Spleen (tissue), 13 donors: Measurements from ENCODE around the gene TSSK2. TPM values are rescaled to one million over a fixed set of nuclear protein-coding genes. Genes with fewer than 3 reads are reported as not detected.
"Not testable (repeated sequence)": the region's sequence is repeated elsewhere in the genome, so short reads cannot be mapped to it uniquely, and the experiment has no call there.

ENCODE experiments used
- DNase-seq: peaks from one replicate; pipeline ENCODE4 v3.0.0-alpha.2; 2020
- H3K27ac ChIP-seq, 8 donors: fragments of 200-600 bp; sonication (generic) in 7 of 8; 1 replicate in 4 of 8; 2 replicates in 4 of 8; pipeline versions ENCODE4 v1.5.0 to v1.8.0; 2016 to 2021; ENCODE audit warnings: inconsistent platforms in 4 of 8, mild to moderate bottlenecking in 4 of 8, moderate library complexity in 1 of 8
- H3K27me3 ChIP-seq, 7 donors: fragments of 200-600 bp; sonication (generic) in 6 of 7; replicated peaks in 1 of 7; 1 replicate in 4 of 7; 2 replicates in 3 of 7; pipeline versions ENCODE4 v1.5.0 to v1.8.0; 2016 to 2021; ENCODE audit warnings: inconsistent platforms in 3 of 7, mild to moderate bottlenecking in 1 of 7
- H3K36me3 ChIP-seq, 6 donors: fragments of 200-600 bp; sonication (generic) in 5 of 6; 1 replicate in 4 of 6; 2 replicates in 2 of 6; pipeline versions ENCODE4 v1.5.0 to v1.8.0; 2016 to 2021; ENCODE audit warnings: inconsistent platforms in 2 of 6
- H3K4me1 ChIP-seq, 6 donors: fragments of 200-600 bp; sonication (generic) in 5 of 6; 1 replicate in 3 of 6; 2 replicates in 3 of 6; pipeline versions ENCODE4 v1.5.0 to v1.8.0; 2016 to 2021; ENCODE audit warnings: inconsistent platforms in 3 of 6
- H3K4me3 ChIP-seq, 8 donors: fragments of 200-600 bp; sonication (generic) in 7 of 8; 1 replicate in 4 of 8; 2 replicates in 4 of 8; pipeline versions ENCODE4 v1.5.0 to v1.8.0; 2016 to 2021; ENCODE audit warnings: inconsistent platforms in 4 of 8, mild to moderate bottlenecking in 4 of 8, moderate library complexity in 2 of 8
- H3K9me3 ChIP-seq, 8 donors: fragments of 200-600 bp; sonication (generic) in 7 of 8; 1 replicate in 4 of 8; 2 replicates in 4 of 8; pipeline versions ENCODE4 v1.5.0 to v1.8.0; 2016 to 2021; ENCODE audit warnings: inconsistent platforms in 4 of 8
- POLR2A ChIP-seq, 3 donors: fragments of 450-650 bp; IDR thresholded peaks; one replicate each; pipeline ENCODE4 v1.5.1; 2017; ENCODE audit warnings: antibody characterized with exemption in 3 of 3, mild to moderate bottlenecking in 1 of 3
- POLR2AphosphoS5 ChIP-seq, 3 donors: sonication (generic); formaldehyde crosslinking; IDR thresholded peaks; one replicate each; pipeline ENCODE4 v1.5.1; 2017; ENCODE audit warnings: antibody characterized with exemption in 3 of 3
- WGBS, 5 donors: extraction: QIAGEN DNeasy Blood & Tissue Kit in 3 of 5; methylation state at CpG; one replicate each; pipeline versions ENCODE4 v1.1.5 to v1.1.7; 2013 to 2018; 5-methylcytosine and 5-hydroxymethylcytosine counted together
- intact Hi-C: fragments of 100-400 bp; cut with DNase I; formaldehyde crosslinking; loops from one replicate; pipeline ENCODE4 v1.15.0; 2023; ENCODE audit warnings: low total_unique reads
- long read RNA-seq, 2 donors: transcript quantifications; one replicate each; lab custom pipeline, GENCODE V29; 2026
- polyA plus RNA-seq, 3 donors: library from polyadenylated mRNA; stranded (reverse); fragments of 200-250 nt; gene quantifications; one replicate each; pipeline ENCODE4 v1.2.1, GENCODE V29; 2013
- total RNA-seq, 7 donors: library from RNA; depleted of rRNA in 3 of 7; stranded (reverse); fragments of >200 nt in 3 of 7; fragmentation: NEBNext Ultra II Directional in 4 of 7; extraction: Animal tissue kit (Norgen Biotek cat#: 25700) in 4 of 7; gene quantifications; one replicate each; pipeline versions ENCODE4 v1.1.0 to v1.2.1, GENCODE V29; 2016 to 2021
- TF ChIP-seq, protein P1 (sequence below), 11 experiments: fragments of 200-600 bp in 7 of 11; fragments of 450-650 bp in 4 of 11; sonication (generic) in 4 of 11; IDR thresholded peaks in 8 of 11; conservative IDR thresholded peaks in 3 of 11; 1 replicate in 7 of 11; 2 replicates in 4 of 11; pipeline versions ENCODE4 v1.4.0 to v1.8.0; 2016 to 2021; ENCODE audit warnings: antibody characterized with exemption in 11 of 11, inconsistent platforms in 4 of 11, mild to moderate bottlenecking in 1 of 11
- donor health status: healthy with polysubstance abuse.
- donor health status: DM: no; HTN: no; CAD: no; lungs with moderate emphysema.
- donor health status: DM: no; HTN: no; CAD: no.
- donor health status: Bipolar disorder and iron deficiency.
- donor health status: healthy.
- donor health status: DM: no; HTN: no; CAD: no.
- donor health status: DM: yes; HTN: yes; CAD: no.

Gene TSSK2
- total RNA-seq: not detected
- under 1 TPM in 2 of 3 donors, not detected in 1; 0.03 to 0.06 TPM for polyA plus RNA-seq
- long read RNA-seq, donor 1, partial matches to known transcripts: 0 of 4 reads
- long read RNA-seq, donor 1, other reads (novel, unspliced or antisense): 0 of 4 reads
- long read RNA-seq, donor 2: 0 reads

DNA sequence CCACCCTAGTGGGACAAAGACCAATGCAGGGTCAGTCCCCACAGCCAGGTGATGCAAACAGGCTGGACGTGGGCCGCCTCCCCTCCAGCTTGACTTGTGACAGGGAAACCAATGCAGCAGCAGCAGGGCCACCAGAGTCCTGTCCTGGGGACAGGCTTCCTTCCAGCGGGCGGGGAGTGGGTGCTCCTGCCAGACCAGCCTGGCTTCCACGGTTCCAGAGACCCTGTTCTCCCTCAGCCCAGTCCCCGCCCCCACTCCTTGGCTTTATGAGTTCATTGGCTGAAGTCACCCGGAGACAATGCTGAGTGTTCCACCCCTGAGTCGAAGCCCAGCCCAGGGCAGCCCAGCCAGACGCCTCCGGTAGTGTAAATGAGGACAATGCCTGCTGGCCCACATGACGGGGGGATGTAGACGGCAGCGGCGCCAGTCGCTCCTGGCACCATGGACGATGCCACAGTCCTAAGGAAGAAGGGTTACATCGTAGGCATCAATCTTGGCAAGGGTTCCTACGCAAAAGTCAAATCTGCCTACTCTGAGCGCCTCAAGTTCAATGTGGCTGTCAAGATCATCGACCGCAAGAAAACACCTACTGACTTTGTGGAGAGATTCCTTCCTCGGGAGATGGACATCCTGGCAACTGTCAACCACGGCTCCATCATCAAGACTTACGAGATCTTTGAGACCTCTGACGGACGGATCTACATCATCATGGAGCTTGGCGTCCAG, at the start of gene TSSK2:
Gene TSSK2, plus strand, starts transcription at position 350 of the 726 bp plus-strand sequence. Its CDS starts 92 bp downstream, at position 442.
- H3K4me1 ChIP-seq: no peaks in the 10 kb centered on the region
- DNase-seq: no peak
- H3K27ac ChIP-seq: no peak within 1 kb of the TSS
- intact Hi-C loops: no loop called here
- H3K9me3 ChIP-seq: no peaks in the 10 kb centered on the region
- TF ChIP-seq POLR2AphosphoS5 (IDR thresholded peaks at IDR 0.05): peak in 1 of 3 donors; percentile 5
- no peak for TF ChIP-seq POLR2A (IDR thresholded peaks at IDR 0.05)
- no peaks in the 10 kb centered on the region for H3K27me3 ChIP-seq
- peaks cover 0 to 58% (median 38%) of the 10 kb centered on the region in 6 donors for H3K36me3 ChIP-seq
- 90 to 94% (median 92%) methylated on average over 14 to 27 of the region's 27 CpGs for WGBS, 5 donors
- H3K4me3 ChIP-seq: no peak within 1 kb of the TSS

DNA sequence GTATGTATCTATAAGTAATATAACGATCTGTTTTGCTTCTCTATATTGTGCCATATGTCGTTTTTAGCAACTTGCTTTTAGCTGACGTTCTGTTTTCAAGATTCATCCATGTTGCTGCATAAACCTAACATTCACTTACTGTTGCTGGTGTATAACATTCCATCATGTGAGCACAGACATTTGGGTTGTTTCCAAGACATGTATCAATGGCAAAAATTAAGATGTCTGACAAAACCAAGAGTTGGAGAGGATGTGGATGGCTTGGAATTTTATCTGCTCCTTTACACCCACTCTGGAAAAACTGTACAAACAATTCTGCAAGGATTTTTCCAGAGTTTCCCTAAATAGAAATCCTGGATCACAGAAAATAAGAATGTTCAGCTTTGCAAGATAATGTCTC, 49.8 kb upstream of the TSSK2 start:
- intact Hi-C loops: no loop called here
- no peak overlapping the region for H3K4me3 ChIP-seq
- no peaks in the 10 kb centered on the region for H3K27me3 ChIP-seq
- no peak overlapping the region for H3K27ac ChIP-seq
- no peak for DNase-seq
- H3K4me1 ChIP-seq: peaks cover 11 to 22% (median 15%) of the 10 kb centered on the region in 6 donors
- no peaks in the 10 kb centered on the region for H3K9me3 ChIP-seq
- 85 to 96% (median 91%) methylated on average over 3 of the region's 3 CpGs for WGBS, 5 donors
- H3K36me3 ChIP-seq: peaks cover 0 to 49% (median 7%) of the 10 kb centered on the region in 6 donors
- TF ChIP-seq, protein P1, sequence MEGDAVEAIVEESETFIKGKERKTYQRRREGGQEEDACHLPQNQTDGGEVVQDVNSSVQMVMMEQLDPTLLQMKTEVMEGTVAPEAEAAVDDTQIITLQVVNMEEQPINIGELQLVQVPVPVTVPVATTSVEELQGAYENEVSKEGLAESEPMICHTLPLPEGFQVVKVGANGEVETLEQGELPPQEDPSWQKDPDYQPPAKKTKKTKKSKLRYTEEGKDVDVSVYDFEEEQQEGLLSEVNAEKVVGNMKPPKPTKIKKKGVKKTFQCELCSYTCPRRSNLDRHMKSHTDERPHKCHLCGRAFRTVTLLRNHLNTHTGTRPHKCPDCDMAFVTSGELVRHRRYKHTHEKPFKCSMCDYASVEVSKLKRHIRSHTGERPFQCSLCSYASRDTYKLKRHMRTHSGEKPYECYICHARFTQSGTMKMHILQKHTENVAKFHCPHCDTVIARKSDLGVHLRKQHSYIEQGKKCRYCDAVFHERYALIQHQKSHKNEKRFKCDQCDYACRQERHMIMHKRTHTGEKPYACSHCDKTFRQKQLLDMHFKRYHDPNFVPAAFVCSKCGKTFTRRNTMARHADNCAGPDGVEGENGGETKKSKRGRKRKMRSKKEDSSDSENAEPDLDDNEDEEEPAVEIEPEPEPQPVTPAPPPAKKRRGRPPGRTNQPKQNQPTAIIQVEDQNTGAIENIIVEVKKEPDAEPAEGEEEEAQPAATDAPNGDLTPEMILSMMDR (IDR thresholded peaks at IDR 0.05 in 8 of 11, conservative IDR thresholded peaks at IDR 0.05 in 3 of 11): no peak
- TF ChIP-seq POLR2AphosphoS5 (IDR thresholded peaks at IDR 0.05) (no peak), POLR2A (IDR thresholded peaks at IDR 0.05) (no peak)

DNA sequence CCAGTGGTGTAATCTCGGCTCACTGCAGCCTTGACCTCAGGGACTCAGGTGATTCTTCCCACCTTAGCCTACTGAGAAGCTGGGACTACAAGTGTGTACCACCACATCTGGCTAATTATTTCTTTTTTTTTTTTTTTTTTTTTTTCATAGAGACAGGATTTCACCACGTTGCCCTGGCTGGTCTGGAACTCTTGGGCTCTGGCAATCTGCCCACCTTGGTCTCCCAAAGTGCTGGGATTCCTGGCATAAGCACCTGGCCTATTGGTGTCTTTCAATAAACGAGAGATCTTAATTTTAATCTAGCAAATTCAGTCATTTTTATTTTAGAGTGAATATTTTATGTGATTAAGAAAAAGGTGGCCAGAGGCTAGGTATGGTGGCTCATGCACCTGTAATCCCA, 49.0 kb upstream of the TSSK2 start:
- no peak for DNase-seq
- Histone ChIP-seq H3K4me1 (peaks cover 11 to 30% (median 21%) of the 10 kb centered on the region in 6 donors), H3K27me3 (no peaks in the 10 kb centered on the region), H3K27ac (no peak overlapping the region), H3K9me3 (no peaks in the 10 kb centered on the region), H3K4me3 (no peak overlapping the region), H3K36me3 (peaks cover 0 to 57% (median 7%) of the 10 kb centered on the region in 6 donors)
- TF ChIP-seq POLR2AphosphoS5 (IDR thresholded peaks at IDR 0.05): no peak
- no peak for TF ChIP-seq POLR2A (IDR thresholded peaks at IDR 0.05)
- TF ChIP-seq, protein P1 (IDR thresholded peaks at IDR 0.05 in 8 of 11, conservative IDR thresholded peaks at IDR 0.05 in 3 of 11): no peak
- 69 to 86% (median 84%) methylated on average over 3 of the region's 3 CpGs for WGBS, 5 donors
- intact Hi-C loops: no loop called here

DNA sequence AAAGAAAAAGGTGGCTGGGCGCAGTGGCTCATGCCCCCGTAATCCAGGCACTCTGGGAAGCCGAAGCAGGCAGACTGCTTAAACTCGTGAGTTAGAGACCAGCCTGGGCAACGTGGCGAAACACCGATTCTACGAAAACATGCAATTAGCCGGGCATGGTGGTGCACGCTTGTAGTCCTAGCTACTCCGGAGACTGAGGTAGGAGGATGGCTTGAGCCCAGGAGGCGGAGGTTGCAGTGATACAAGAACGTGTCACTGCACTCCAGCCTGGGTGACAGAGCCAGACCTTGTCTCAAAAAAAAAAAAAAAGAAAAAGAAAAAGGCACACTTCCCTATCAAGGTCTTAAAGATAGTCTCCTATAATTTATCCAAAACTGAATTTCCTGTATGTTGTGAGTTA, 48.3 kb upstream of the TSSK2 start:
- H3K27ac ChIP-seq: no peak overlapping the region
- H3K4me1 ChIP-seq: peaks cover 11 to 37% (median 23%) of the 10 kb centered on the region in 6 donors
- peak; percentile 47 for DNase-seq
- peaks cover 0 to 63% (median 7%) of the 10 kb centered on the region in 6 donors for H3K36me3 ChIP-seq
- no peak overlapping the region for H3K4me3 ChIP-seq
- TF ChIP-seq, protein P1 (IDR thresholded peaks at IDR 0.05 in 8 of 11, conservative IDR thresholded peaks at IDR 0.05 in 3 of 11): no peak
- no peak for TF ChIP-seq POLR2A (IDR thresholded peaks at IDR 0.05)
- no peak for TF ChIP-seq POLR2AphosphoS5 (IDR thresholded peaks at IDR 0.05)
- WGBS, 5 donors: 85 to 96% (median 96%) methylated on average over 13 of the region's 13 CpGs
- H3K27me3 ChIP-seq: no peaks in the 10 kb centered on the region
- H3K9me3 ChIP-seq: no peaks in the 10 kb centered on the region
- intact Hi-C loops: no loop called here

DNA sequence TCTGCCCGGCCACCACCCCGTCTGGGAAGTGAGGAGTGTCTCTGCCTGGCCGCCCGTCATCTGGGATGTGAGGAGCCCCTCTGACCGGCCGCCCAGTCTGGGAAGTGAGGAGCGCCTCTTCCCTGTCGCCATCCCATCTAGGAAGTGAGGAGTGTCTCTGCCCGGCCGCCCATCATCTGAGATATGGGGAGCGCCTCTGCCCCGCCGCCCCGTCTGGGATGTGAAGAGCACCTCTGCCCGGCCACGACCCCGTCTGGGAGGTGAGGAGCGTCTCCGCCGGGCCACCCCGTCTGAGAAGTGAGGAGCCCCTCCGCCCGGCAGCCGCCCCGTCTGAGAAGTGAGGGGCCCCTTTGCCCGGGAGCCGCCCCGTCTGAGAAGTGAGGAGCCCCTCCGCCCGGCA, 47.0 kb upstream of the TSSK2 start:
- DNase-seq: not testable (repeated sequence)
- peaks cover 0 to 69% (median 13%) of the 10 kb centered on the region in 6 donors for H3K36me3 ChIP-seq

DNA sequence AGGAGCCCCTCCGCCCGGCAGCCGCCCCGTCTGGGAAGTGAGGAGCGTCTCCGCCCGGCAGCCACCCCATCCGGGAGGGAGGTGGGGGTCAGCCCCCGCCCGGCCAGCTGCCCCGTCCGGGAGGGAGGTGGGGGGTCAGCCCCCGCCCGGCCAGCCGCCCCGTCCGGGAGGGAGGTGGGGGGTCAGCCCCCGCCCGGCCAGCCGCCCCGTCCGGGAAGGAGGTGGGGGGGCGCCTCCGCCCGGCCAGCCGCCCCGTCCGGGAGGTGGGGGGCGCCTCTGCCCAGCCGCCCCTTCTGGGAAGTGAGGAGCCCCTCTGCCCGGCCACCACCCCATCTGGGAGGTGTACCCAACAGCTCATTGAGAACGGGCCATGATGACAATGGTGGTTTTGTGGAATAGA, 46.5 kb upstream of the TSSK2 start:
- H3K27me3 ChIP-seq, DNase-seq, H3K9me3 ChIP-seq, H3K4me3 ChIP-seq, intact Hi-C loops: not testable (repeated sequence)
- Histone ChIP-seq H3K27ac (peak overlapping the region in 6 of 8 donors; percentile 71 to 92 (median 86)), H3K4me1 (peaks cover 11 to 55% (median 26%) of the 10 kb centered on the region in 6 donors), H3K36me3 (peaks cover 0 to 69% (median 15%) of the 10 kb centered on the region in 6 donors)
- WGBS, 5 donors: 45 to 90% (median 68%) methylated on average over 4 to 20 of the region's 32 CpGs

More for the DNA sequence above, 47.0 kb upstream of the TSSK2 start:
- H3K27me3 ChIP-seq, H3K9me3 ChIP-seq, H3K4me3 ChIP-seq, intact Hi-C loops: not testable (repeated sequence)
- peak overlapping the region in 3 of 8 donors; percentile 87 to 92 (median 91) for H3K27ac ChIP-seq
- 87 to 100% (median 95%) methylated on average over 3 to 30 of the region's 30 CpGs for WGBS, 5 donors
- H3K4me1 ChIP-seq: peaks cover 11 to 50% (median 24%) of the 10 kb centered on the region in 6 donors
